Neural progenitor cell (in vitro differentiated cells): Measurements from ENCODE around the gene C19orf33. TPM values are rescaled to one million over a fixed set of nuclear protein-coding genes. Genes with fewer than 3 reads are reported as not detected.

Experiments used
- DNase-seq: peaks from one replicate; pipeline ENCODE4 v3.0.0-alpha.2; 2016; ENCODE audit warnings: low spot score
- H2AFZ ChIP-seq: fragments of 200-600 bp; sonication (generic); replicated peaks from 2 replicates; pipeline ENCODE4 v1.6.1; 2016; ENCODE audit warnings: antibody characterized with exemption
- H3F3A ChIP-seq: fragments of 200-600 bp; sonication (generic); 2 replicates; pipeline ENCODE4 v1.6.1; 2016; ENCODE audit warnings: antibody characterized with exemption, low read depth
- H3K27ac ChIP-seq: fragments of 200-600 bp; sonication (generic); 2 replicates; pipeline ENCODE4 v1.5.1; 2016; ENCODE audit warnings: mild to moderate bottlenecking
- H3K27me3 ChIP-seq: fragments of 200-600 bp; sonication (generic); 2 replicates; pipeline ENCODE4 v1.6.1; 2016; ENCODE audit warnings: mild to moderate bottlenecking, moderate library complexity
- H3K36me3 ChIP-seq: fragments of 200-600 bp; sonication (generic); 2 replicates; pipeline ENCODE4 v1.5.1; 2016
- H3K4me1 ChIP-seq: fragments of 200-600 bp; sonication (generic); 2 replicates; pipeline ENCODE4 v1.6.1; 2016; ENCODE audit warnings: mixed run types
- H3K4me2 ChIP-seq: fragments of 200-600 bp; sonication (generic); 2 replicates; pipeline ENCODE4 v1.6.1; 2016
- H3K4me3 ChIP-seq: fragments of 200-600 bp; sonication (generic); 2 replicates; pipeline ENCODE4 v1.5.1; 2016
- H3K79me2 ChIP-seq: fragments of 200-600 bp; sonication (generic); 2 replicates; pipeline ENCODE4 v1.6.1; 2016; ENCODE audit warnings: low read depth
- H3K9ac ChIP-seq: fragments of 200-600 bp; sonication (generic); 2 replicates; pipeline ENCODE4 v1.6.1; 2016
- H3K9me3 ChIP-seq: fragments of 200-600 bp; sonication (generic); 2 replicates; pipeline ENCODE4 v1.5.1; 2016; ENCODE audit warnings: low read depth
- H4K20me1 ChIP-seq: fragments of 200-600 bp; sonication (generic); 2 replicates; pipeline ENCODE4 v1.6.1; 2016; ENCODE audit warnings: low read depth
- H3K27ac Mint-ChIP-seq: 3 replicates; pipeline ENCODE4 v1.8.0; 2021; ENCODE audit warnings: mixed read lengths
- H3K27me3 Mint-ChIP-seq: 2 replicates; pipeline ENCODE4 v1.8.0; 2022; ENCODE audit warnings: low read depth, mild to moderate bottlenecking, inconsistent platforms, moderate library complexity, mixed read lengths; ENCODE audit not compliant: insufficient read depth
- H3K36me3 Mint-ChIP-seq: 3 replicates; pipeline ENCODE4 v1.8.0; 2021; ENCODE audit warnings: mixed read lengths
- H3K4me1 Mint-ChIP-seq: 3 replicates; pipeline ENCODE4 v1.8.0; 2021; ENCODE audit warnings: mixed read lengths
- H3K4me3 Mint-ChIP-seq: 3 replicates; pipeline ENCODE4 v1.8.0; 2021; ENCODE audit warnings: mild to moderate bottlenecking, moderate library complexity, mixed read lengths
- H3K9me3 Mint-ChIP-seq: 3 replicates; pipeline ENCODE4 v1.8.0; 2020; ENCODE audit warnings: mixed read lengths
- EZH2 ChIP-seq: fragments of 200-600 bp; sonication (generic); IDR thresholded peaks from 2 replicates; pipeline ENCODE4 v1.6.1; 2017; ENCODE audit warnings: antibody characterized with exemption, mild to moderate bottlenecking, moderate library complexity
- EZH2phosphoT487 ChIP-seq: fragments of 200-600 bp; sonication (generic); IDR thresholded peaks from 2 replicates; pipeline ENCODE4 v1.6.1; 2017; ENCODE audit warnings: antibody characterized with exemption
- total RNA-seq: library from RNA; depleted of rRNA; stranded (reverse); fragments of >200 nt; gene quantifications from 2 replicates; pipeline ENCODE4 v1.2.3, GENCODE V29; 2015; ENCODE audit warnings: low replicate concordance
- TF ChIP-seq, protein P1 (sequence below): fragments of 200-600 bp; sonication (generic); IDR thresholded peaks from 2 replicates; pipeline ENCODE4 v1.5.1; 2017; ENCODE audit warnings: antibody characterized with exemption, mild to moderate bottlenecking

C19orf33 gene
- total RNA-seq, 1 donor from 2014 or later = not detected

- Histone ChIP-seq H3K27ac (no peak overlapping the region), H3K27me3 (no peaks in the 10 kb centered on the region), H3K4me1 (no peaks in the 10 kb centered on the region), H3K36me3 (no peaks in the 10 kb centered on the region), H3K4me2 (no peak overlapping the region), H3F3A (no peaks in the 10 kb centered on the region), H3K79me2 (no peaks in the 10 kb centered on the region), H3K9ac (no peak overlapping the region), H4K20me1 (peaks cover 2% of the 10 kb centered on the region), H3K4me3 (no peak overlapping the region), H3K9me3 (no peaks in the 10 kb centered on the region), H2AFZ (no peak overlapping the region)
- no peak overlapping the region for H3K27ac Mint-ChIP-seq
- no peak for DNase-seq
- H3K4me3 Mint-ChIP-seq = no peak overlapping the region
- no peaks in the 10 kb centered on the region for H3K9me3 Mint-ChIP-seq
- H3K4me1 Mint-ChIP-seq = peaks cover 23% of the 10 kb centered on the region
- peaks cover 4% of the 10 kb centered on the region for H3K27me3 Mint-ChIP-seq
- TF ChIP-seq EZH2 (no peak), EZH2phosphoT487 (no peak)
- TF ChIP-seq, protein P1, sequence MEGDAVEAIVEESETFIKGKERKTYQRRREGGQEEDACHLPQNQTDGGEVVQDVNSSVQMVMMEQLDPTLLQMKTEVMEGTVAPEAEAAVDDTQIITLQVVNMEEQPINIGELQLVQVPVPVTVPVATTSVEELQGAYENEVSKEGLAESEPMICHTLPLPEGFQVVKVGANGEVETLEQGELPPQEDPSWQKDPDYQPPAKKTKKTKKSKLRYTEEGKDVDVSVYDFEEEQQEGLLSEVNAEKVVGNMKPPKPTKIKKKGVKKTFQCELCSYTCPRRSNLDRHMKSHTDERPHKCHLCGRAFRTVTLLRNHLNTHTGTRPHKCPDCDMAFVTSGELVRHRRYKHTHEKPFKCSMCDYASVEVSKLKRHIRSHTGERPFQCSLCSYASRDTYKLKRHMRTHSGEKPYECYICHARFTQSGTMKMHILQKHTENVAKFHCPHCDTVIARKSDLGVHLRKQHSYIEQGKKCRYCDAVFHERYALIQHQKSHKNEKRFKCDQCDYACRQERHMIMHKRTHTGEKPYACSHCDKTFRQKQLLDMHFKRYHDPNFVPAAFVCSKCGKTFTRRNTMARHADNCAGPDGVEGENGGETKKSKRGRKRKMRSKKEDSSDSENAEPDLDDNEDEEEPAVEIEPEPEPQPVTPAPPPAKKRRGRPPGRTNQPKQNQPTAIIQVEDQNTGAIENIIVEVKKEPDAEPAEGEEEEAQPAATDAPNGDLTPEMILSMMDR = no peak
- H3K36me3 Mint-ChIP-seq = no peaks in the 10 kb centered on the region
Measured at GRCh38 chr19:38288123-38288855, 15.8 kb upstream of the C19orf33 start.

DNA sequence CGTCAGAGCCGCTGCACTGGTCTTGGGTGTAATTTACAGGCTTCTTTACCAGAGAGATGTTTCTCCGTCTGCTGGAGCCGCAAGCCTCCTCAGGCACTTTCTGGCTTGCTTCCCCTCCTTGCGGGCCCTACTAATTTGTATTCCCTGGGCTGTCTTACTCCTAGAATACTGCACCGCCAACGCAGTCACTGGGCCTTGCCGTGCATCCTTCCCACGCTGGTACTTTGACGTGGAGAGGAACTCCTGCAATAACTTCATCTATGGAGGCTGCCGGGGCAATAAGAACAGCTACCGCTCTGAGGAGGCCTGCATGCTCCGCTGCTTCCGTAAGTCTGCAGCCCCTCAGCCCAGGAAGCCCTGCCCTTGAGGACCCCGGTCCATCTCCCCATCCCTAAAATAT lies 14.1 kb upstream of the C19orf33 start:
- no peaks in the 10 kb centered on the region for H3K36me3 Mint-ChIP-seq
- H3K4me3 Mint-ChIP-seq = no peak overlapping the region
- no peaks in the 10 kb centered on the region for H3F3A ChIP-seq
- no peak overlapping the region for H3K4me3 ChIP-seq
- H3K4me1 Mint-ChIP-seq = peaks cover 28% of the 10 kb centered on the region
- TF ChIP-seq EZH2phosphoT487 (no peak), EZH2 (no peak)
- TF ChIP-seq, protein P1 = no peak
- no peaks in the 10 kb centered on the region for H3K4me1 ChIP-seq
- no peak for DNase-seq
- no peaks in the 10 kb centered on the region for H3K27me3 ChIP-seq
- H2AFZ ChIP-seq = no peak overlapping the region
- H3K27ac Mint-ChIP-seq = peak overlapping the region; percentile 21
- no peak overlapping the region for H3K4me2 ChIP-seq
- H3K9me3 Mint-ChIP-seq = no peaks in the 10 kb centered on the region
- no peaks in the 10 kb centered on the region for H3K27me3 Mint-ChIP-seq
- H3K9me3 ChIP-seq = no peaks in the 10 kb centered on the region
- no peak overlapping the region for H3K9ac ChIP-seq
- no peaks in the 10 kb centered on the region for H4K20me1 ChIP-seq
- no peak overlapping the region for H3K27ac ChIP-seq
- no peaks in the 10 kb centered on the region for H3K79me2 ChIP-seq
- H3K36me3 ChIP-seq = no peaks in the 10 kb centered on the region

- no peaks in the 10 kb centered on the region for H3K4me1 ChIP-seq
- no peak overlapping the region for H3K27ac ChIP-seq
- H2AFZ ChIP-seq = no peak overlapping the region
- no peak overlapping the region for H3K4me2 ChIP-seq
- Mint-ChIP-seq H3K4me3 (no peak overlapping the region), H3K9me3 (no peaks in the 10 kb centered on the region), H3K36me3 (no peaks in the 10 kb centered on the region), H3K27me3 (no peaks in the 10 kb centered on the region), H3K4me1 (peaks cover 28% of the 10 kb centered on the region), H3K27ac (peak overlapping the region; percentile 65)
- H3K27me3 ChIP-seq = no peaks in the 10 kb centered on the region
- TF ChIP-seq EZH2phosphoT487 (no peak), EZH2 (no peak)
- TF ChIP-seq, protein P1 = no peak
- no peaks in the 10 kb centered on the region for H4K20me1 ChIP-seq
- no peaks in the 10 kb centered on the region for H3K36me3 ChIP-seq
- no peaks in the 10 kb centered on the region for H3K9me3 ChIP-seq
- no peak for DNase-seq
- no peak overlapping the region for H3K9ac ChIP-seq
- no peak overlapping the region for H3K4me3 ChIP-seq
- H3F3A ChIP-seq = no peaks in the 10 kb centered on the region
- no peaks in the 10 kb centered on the region for H3K79me2 ChIP-seq
Measured at GRCh38 chr19:38290631-38291147, 13.4 kb upstream of the C19orf33 start.
